ENCODE measurements around the gene ANK3.

Gene ANK3

GRCh38 chr10:60172363-60172990, 217.2 kb downstream of the ANK3 start:
- no peak for TF ChIP-seq CTCF (IDR thresholded peaks at IDR 0.05; ENCODE audit: low read depth, low read length)
- no peak overlapping the region for H3K4me3 ChIP-seq (replicated peaks in 1 of 2; ENCODE audit: low read depth in 2 of 2, low read length in 2 of 2)
- DNase-seq (ENCODE audit: low read depth in 2 of 2), result no peak

- TF ChIP-seq CTCF (IDR thresholded peaks at IDR 0.05; ENCODE audit: low read depth, low read length), result no peak
- no peak overlapping the region for H3K4me3 ChIP-seq (replicated peaks in 1 of 2; ENCODE audit: low read depth in 2 of 2, low read length in 2 of 2)
- peak in 1 of 2 donors; percentile 5 for DNase-seq (ENCODE audit: low read depth in 2 of 2)
These were observed 218.2 kb downstream of the ANK3 start for GRCh38 chr10:60171436-60172013.

GRCh38 chr10:60170250-60170649, 219.4 kb downstream of the ANK3 start:
- no peak for TF ChIP-seq CTCF (IDR thresholded peaks at IDR 0.05; ENCODE audit: low read depth, low read length)
- peak in 1 of 2 donors; percentile 8 for DNase-seq (ENCODE audit: low read depth in 2 of 2)
- H3K4me3 ChIP-seq (replicated peaks in 1 of 2; ENCODE audit: low read depth in 2 of 2, low read length in 2 of 2), result no peak overlapping the region

GRCh38 chr10:60169111-60169510, 220.6 kb downstream of the ANK3 start:
- no peak for DNase-seq (ENCODE audit: low read depth in 2 of 2)
- no peak for TF ChIP-seq CTCF (IDR thresholded peaks at IDR 0.05; ENCODE audit: low read depth, low read length)
- H3K4me3 ChIP-seq (replicated peaks in 1 of 2; ENCODE audit: low read depth in 2 of 2, low read length in 2 of 2), result no peak overlapping the region

GRCh38 chr10:60167050-60167449, 222.6 kb downstream of the ANK3 start:
- TF ChIP-seq CTCF (IDR thresholded peaks at IDR 0.05; ENCODE audit: low read depth, low read length), result no peak
- no peak for DNase-seq (ENCODE audit: low read depth in 2 of 2)
- peak overlapping the region in 1 of 2 donors; percentile 7 for H3K4me3 ChIP-seq (replicated peaks in 1 of 2; ENCODE audit: low read depth in 2 of 2, low read length in 2 of 2)

GRCh38 chr10:60163786-60164185, 225.9 kb downstream of the ANK3 start:
- DNase-seq (ENCODE audit: low read depth in 2 of 2), result no peak
- no peak for TF ChIP-seq CTCF (IDR thresholded peaks at IDR 0.05; ENCODE audit: low read depth, low read length)
- H3K4me3 ChIP-seq (replicated peaks in 1 of 2; ENCODE audit: low read depth in 2 of 2, low read length in 2 of 2), result no peak overlapping the region
